Activated CD4-positive, CD25-positive, alpha-beta regulatory T cell treated with anti-CD3 and anti-CD28 coated beads, Interleukin-2, amount 50 U/mL, for 72 hours (primary cell): ENCODE measurements around the gene UBE2E2.
A peak's percentile ranks its signal among the peaks of the same experiment; 100 is the strongest.

Experiments used
- DNase-seq: peaks from one replicate; pipeline ENCODE4 v3.0.0; 2021

Gene UBE2E2

DNA sequence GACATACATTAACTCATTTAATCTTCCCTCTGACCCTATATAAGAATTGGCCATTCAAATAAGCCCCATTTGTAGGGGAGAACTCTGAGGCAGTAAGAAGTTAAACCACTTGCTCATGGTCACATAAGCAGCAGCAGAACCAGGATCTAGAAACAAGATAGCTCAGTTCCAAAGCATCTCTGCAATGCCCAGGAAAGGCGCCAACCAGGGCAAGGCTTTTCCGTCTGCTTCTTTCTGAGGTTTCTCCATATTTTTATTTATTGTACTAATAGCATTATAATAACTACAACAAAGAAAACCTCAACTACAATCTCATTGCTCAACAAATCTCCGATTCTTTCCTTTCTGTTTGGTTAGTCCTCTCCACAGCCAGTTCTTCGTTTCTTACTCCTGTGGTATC, 4.3 kb upstream of the UBE2E2 start:
- DNase-seq = no peak

DNA sequence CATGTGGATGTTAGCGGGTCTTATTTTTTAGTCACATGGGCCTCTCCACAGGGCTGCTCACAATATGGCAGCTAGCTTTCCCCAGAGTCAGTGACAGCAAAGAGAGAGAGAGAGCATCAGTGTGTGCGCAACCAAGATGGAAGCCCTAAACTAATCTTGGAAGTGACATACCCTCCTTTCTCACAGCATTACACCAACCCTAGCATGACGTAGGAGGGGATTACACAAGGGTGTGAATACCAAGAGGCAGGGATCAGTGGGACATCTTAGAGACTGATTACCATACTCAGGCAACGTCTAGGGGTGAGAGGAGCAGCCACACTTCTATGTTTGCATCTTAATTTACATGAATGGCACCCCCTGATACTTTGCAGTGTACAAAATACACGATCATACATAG, 3.5 kb upstream of the UBE2E2 start:
- DNase-seq = no peak

GRCh38 chr3:23201154-23201838, 1.8 kb upstream of the UBE2E2 start:
- DNase-seq = no peak

DNA sequence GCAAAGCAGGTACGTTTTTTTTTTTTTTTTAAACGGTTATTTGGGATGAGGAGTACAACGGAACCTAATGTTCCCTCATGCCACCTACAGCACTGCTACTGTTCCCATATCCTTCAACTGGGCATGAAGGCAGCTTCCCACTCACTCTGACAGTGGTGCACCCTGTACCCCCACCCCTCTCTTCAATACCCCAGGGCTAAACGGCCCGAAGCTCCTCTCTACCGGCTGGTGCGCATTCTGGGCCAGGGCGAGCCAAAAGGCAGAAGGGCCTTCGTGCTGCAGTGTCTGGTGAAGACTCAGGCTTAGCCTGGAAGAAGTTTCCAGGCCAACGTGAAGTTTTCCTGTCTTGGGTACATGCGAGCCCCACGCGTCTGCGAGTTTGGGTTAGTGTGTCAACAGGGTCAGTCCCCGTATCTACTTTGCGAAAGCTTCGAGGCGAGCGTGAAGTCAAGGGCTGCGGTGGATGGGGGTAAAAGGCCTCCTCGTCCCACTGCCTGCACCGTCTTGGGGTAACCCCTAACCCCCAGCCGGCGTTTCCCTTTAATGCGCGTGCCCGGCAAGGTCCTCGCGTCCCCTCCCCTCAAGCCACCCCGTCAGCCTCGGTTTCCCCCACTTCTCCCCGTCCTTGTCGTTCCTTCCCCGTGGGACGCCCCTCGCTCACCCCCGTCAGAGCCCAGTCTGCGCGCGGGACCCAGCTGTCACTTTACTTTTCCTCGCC, 765 bp upstream of the UBE2E2 start:
- DNase-seq = no peak

DNA sequence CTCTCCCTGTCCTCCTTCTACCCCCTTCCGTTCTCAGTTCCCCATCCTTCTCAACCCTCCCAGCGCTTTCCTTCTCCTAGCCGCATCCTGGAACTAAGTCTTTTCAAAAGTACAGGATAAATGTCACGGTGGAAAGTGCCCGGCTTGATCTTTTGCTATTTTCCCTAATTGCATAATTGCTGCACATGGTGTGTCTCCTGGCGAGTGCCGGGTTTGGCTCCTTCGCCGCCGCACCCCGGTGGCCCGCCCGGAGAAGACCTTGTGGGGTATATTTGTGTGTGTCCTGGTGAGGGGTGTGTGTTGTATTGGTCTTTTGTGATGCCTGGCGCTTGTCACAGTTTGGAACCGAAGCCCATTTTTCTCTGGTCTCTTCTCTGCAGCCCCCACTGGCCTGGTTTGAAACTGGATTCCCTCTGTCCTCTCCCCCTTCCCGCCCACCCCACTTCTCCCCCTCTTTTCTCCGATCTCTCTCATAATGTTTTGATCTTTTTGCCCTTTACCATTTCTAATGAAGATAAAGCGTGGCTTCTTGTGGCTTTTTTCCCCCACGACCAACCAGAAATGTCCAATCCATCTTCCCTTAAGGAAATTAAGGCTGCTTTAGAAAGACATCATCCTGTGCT, 692 bp downstream of the UBE2E2 start:
- DNase-seq = peak; percentile 30

GRCh38 chr3:23206366-23206765, 3.2 kb downstream of the UBE2E2 start:
- DNase-seq = no peak

GRCh38 chr3:23209103-23209502, 6.0 kb downstream of the UBE2E2 start:
- no peak for DNase-seq

GRCh38 chr3:23209747-23210487, 6.8 kb downstream of the UBE2E2 start:
- no peak for DNase-seq

GRCh38 chr3:23213813-23214212, 10.7 kb downstream of the UBE2E2 start:
- DNase-seq = no peak

GRCh38 chr3:23217872-23218554, 14.9 kb downstream of the UBE2E2 start:
- DNase-seq = no peak

GRCh38 chr3:23219117-23219516, 16.0 kb downstream of the UBE2E2 start:
- no peak for DNase-seq

- no peak for DNase-seq
Observed at GRCh38 chr3:23219552-23219951, 16.4 kb downstream of the UBE2E2 start.

GRCh38 chr3:23221136-23221535, 18.0 kb downstream of the UBE2E2 start:
- DNase-seq = no peak

GRCh38 chr3:23232016-23232415, 28.9 kb downstream of the UBE2E2 start:
- no peak for DNase-seq

GRCh38 chr3:23232854-23233253, 29.7 kb downstream of the UBE2E2 start:
- no peak for DNase-seq

DNA sequence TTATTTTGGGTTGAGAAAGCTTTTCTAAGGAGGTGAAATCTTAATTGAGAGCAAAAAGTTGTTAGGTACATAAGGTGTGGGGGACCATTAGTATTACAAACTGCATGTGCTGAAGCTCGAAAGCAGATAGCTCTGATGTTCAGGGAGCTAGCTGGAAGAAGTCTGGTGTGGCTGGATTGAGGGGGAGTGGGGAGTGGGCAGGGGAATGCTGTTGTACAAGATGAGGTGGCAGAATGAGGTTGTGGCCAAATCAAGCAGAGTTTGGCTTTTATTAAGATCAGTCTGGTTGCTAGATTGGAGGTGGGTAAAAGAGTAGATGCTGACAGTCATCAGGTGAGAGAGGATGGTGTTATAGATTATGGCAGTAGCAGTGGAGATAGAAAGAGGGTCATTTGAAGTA, 32.1 kb downstream of the UBE2E2 start:
- DNase-seq = no peak

DNA sequence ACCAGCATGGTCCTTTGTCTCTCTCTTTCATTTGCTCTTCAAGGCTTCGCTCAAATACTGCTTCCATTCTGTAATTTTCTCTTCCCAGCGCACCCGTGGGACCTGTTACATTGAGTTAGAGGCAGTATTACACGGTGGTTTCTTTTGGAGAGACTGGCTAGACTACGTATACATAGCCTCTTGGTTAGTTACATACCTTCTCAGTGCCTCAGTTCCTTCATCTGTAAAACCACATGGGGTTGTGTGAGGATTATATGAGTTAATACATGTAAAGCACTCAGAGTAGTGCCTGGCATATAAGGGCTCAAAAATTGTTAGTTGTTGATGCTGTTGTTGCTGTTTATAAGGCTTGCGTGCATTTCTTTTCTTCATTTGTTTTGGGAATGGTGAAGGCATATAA, 33.8 kb downstream of the UBE2E2 start:
- no peak for DNase-seq

DNA sequence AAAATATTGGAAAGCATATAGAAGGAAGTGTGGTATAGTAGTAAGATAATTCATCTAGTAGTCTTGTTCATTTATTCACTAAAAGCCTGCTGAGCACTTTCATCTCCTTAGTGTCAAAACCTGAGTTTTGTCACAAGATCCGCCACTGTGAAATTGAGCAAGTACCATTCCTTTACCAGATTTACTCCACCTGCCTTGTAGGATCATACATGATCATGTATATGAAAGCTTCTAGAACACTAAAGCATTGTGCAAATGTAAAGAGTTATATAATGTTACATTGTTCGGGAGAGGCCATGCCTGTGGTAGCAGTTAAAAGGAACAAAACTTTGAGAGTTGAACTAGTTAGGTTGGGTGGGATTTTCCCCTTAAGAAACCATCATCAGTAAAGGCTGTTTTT, 35.0 kb downstream of the UBE2E2 start:
- DNase-seq = no peak

DNA sequence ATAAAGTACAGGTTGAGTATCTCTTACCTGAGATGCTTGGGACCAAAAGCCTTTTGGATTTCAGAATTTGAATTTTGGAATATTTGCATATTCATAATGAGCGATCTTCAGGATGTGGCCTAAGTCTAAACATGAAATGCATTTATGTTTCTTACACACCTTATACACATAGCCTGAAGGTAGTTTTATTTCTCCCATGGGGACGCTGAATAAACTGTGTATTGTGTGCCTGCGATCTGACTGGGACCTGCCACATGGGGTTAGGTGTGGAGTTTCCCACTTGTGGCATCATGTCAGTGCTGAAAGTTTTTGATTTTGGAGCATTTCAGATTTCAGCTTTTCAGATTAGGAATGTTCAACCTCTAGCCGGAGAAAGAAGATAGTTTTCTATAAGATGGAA, 35.5 kb downstream of the UBE2E2 start:
- no peak for DNase-seq

GRCh38 chr3:23239211-23240068, 36.3 kb downstream of the UBE2E2 start:
- no peak for DNase-seq

GRCh38 chr3:23240171-23240785, 37.2 kb downstream of the UBE2E2 start:
- DNase-seq = no peak

- DNase-seq = no peak
Observed at GRCh38 chr3:23241256-23241655, 38.1 kb downstream of the UBE2E2 start.
